Measurements from ENCODE around the gene ELF1.

- TF ChIP-seq EZH2 (IDR thresholded peaks at IDR 0.05; ENCODE audit: borderline replicate concordance, low read length) = no peak
- TF ChIP-seq, protein P1, sequence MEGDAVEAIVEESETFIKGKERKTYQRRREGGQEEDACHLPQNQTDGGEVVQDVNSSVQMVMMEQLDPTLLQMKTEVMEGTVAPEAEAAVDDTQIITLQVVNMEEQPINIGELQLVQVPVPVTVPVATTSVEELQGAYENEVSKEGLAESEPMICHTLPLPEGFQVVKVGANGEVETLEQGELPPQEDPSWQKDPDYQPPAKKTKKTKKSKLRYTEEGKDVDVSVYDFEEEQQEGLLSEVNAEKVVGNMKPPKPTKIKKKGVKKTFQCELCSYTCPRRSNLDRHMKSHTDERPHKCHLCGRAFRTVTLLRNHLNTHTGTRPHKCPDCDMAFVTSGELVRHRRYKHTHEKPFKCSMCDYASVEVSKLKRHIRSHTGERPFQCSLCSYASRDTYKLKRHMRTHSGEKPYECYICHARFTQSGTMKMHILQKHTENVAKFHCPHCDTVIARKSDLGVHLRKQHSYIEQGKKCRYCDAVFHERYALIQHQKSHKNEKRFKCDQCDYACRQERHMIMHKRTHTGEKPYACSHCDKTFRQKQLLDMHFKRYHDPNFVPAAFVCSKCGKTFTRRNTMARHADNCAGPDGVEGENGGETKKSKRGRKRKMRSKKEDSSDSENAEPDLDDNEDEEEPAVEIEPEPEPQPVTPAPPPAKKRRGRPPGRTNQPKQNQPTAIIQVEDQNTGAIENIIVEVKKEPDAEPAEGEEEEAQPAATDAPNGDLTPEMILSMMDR (IDR thresholded peaks at IDR 0.05; ENCODE audit: low read length) = no peak
These were observed 6.4 kb upstream of the ELF1 start for GRCh38 chr13:41025518-41025917.

Data from OCI-LY1 (cell line).